ENCODE data around the gene AQP1.

Gene AQP1

DNA sequence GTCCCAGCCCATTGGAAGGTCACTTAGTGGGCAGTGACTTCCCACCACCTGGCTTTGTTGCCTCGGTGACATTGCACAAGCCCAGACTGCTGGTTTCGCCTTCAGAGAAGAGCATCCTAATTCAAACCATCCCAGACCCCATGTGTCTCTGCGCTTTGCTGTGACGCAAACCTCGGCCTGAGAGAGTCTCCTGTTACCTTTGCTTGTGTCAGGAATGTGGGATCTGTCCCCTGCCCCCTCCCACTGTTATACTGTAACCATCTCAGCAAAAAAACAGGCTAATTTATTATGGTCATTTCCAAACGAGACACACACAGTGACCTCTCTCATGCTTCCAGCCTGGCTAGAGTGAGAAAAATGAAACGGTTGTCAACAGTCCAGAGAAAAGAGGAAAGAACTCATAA is 25.0 kb upstream of the AQP1 start:
- FAIRE-seq: no peak

DNA sequence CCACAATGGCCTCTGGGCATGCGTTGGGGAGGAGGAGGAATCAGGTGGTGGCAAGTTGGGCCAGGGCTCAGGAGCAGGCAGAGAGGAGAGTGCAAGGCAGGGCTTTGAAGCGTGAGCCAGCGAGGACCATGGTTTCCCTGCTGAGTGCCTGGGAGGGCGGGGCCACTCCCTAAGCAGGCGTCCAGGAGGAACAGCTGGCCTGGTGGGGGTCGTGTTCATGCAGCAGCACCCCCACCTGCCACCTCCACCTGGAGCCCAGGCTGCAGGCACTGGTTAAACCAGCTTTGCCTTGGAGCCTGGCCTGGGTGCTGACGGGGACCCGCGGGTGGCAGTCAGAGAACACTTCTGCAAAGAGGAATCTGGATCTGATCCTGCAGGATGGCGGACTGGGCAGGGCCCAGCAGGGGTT is 24.2 kb upstream of the AQP1 start:
- FAIRE-seq: no peak

DNA sequence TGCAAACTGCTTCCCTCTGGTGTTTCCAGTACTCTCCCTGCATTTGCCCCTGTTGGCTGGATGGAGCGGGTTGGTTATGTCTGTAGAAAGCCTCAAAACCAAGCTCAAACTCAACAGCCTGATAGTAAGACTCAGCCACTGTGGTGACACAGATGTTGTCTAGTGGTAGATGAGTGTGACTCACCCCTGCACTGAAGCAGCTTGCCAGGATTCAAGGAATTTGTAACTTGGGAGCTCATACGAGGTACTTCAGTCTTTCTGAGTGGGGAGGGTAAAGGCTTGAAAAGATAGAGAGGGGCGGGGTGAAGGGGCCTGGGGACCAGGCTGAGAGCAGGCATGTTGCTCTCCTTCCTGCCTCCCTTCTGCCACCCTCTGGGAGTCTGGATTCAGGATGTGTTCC is 22.9 kb upstream of the AQP1 start:
- FAIRE-seq: no peak

DNA sequence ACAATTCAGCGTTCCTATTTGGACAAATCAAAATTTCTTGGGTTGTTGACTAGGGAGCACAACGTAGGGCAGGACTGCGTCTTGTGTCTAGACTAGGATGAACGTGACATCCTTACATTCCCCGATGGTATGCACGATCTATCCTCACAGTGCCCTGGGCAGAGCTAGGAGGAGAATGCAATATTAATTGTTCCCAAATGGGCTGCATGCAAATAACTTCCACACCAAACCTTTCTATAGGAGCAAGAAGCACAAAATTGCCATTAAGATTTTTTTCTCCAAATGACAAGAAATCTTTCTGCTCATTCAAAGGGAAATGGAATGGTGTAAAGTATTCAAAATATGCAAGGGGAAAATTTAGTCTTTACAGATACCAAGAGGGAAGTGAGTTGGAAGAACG is 21.4 kb upstream of the AQP1 start:
- FAIRE-seq: no peak

DNA sequence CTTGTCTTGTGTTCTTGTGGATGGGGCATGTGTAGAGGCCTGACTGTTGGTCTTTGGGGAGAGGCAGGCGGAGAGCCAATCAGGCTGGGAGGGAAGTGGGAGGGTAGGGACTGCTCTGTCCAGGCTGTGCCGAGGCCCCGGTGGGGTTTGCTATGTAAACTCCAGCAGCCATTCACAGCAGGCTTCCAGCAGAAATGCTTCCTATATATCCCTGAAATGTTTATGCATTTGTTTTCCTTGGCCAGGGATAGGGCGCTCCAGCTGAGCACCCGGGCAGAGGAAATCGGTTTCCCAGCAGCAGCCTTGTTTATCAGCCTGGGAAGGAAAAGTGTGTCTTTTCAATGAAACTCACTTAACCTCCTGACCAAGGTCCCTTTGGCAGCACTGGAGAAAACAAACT is 18.3 kb upstream of the AQP1 start:
- no peak for FAIRE-seq

DNA sequence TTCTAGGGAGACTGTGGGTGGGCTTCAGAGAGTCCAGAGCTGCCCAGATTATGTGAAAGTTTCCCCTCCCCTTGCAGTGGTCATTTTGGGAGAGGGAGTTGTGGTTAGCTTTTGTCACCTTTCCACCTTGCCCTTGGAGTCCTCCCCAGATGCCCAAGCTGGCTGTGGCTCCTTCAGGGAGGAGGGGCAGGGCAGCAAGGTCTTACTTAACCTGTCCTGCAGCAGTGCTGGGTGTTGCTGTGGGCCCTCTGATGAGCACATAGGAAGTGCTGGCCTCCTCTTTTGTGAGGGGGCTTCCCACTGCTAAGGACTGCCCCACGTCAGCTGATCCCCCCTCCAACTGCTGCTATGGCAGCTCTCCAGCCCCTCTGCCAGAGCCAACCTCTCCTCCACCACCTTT is 17.6 kb upstream of the AQP1 start:
- FAIRE-seq: no peak

DNA sequence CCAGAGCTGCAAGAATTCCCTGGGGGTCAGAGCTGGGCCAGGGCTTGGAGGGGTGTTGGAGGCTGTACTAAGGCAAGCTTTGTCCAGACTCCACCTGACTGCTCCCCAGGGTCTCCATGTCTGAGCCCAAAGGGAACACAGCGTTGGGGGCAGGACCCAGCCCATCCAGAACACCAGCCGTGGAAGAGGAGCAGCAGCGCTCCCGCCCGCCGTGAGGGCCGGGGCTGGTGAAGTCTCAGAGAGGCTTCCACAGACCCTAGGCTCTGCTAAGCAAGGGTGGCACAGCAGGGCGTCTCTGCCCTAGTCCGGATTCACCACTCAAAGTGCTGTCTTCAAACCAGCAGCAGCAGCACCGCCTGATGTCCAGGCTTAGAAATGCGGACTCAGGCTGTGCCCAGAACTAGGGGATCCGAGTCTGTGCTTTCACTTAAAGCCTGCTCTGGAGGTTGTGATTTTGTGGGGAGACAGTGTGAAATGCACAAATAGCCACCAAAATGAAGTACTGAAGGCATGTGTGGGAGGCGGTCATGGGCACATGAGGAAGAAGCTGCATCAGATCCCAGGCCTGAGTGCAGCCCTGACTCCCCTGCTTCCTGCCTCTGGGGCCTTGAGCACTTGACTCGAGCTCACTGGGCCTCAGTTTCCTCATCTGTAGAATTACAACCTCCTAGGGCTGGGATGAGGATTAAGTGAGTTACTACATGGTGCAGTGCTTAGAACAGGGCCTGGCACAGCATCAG is 16.6 kb upstream of the AQP1 start:
- FAIRE-seq: no peak

DNA sequence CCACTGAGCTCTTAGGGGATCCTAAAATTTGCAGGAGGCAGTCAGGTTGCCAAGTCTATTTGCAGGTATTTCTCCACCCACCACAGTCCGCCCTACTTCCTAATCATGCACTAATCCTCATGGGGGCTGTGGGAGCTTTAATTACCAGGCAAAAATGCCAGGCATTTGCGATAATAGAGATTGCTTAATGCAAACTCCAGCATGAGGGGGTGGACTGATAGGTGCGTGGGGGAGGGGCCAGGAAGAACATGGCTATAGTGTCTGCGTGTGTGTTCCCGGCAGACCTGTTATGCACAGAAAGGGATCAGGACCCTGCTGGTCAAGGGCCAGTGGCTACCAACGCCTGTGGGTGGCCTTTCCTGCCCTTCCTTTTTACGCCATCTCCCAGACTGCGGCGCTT is 15.6 kb upstream of the AQP1 start:
- no peak for FAIRE-seq

DNA sequence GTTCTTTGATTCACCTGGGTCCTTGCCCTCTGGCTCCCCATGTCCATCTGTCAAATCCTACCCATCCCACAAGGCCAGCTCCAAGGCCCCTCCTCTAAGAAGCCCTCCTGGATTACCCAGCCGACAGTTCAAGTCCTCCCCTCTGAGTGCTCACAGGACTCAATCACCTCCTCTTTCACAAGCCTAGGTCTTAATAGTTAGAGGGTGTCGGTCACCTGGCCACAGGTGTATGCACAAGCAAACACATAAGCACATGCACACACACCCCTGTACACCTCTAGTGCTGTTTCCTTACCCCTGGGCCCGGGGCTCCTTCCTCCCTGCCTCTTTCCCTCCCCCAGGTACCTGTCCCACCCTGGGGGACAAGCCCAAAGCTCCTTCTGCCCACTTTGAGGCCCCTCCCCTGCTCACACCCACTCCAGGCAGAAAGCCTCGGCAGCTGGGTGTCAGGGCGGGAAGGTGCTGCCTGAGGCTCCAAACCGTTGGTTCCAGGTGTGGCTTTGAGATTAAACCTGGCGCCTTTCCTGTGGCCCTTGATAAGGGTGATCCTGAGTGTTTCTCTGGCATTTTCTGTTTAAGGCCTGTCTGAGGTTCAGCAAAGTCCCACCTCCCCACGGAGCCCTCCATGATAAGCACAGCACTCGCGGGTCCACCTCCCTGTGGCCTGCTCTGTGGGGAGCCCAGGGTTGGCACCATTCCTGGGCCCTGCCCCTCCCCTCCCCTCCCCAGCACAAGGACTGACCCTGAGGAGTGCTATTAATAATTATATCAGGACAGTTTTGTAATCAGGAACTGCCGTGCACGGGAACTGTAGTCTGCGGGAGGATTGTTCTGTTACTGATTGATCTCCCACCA is 14.6 kb upstream of the AQP1 start:
- no peak for FAIRE-seq

DNA sequence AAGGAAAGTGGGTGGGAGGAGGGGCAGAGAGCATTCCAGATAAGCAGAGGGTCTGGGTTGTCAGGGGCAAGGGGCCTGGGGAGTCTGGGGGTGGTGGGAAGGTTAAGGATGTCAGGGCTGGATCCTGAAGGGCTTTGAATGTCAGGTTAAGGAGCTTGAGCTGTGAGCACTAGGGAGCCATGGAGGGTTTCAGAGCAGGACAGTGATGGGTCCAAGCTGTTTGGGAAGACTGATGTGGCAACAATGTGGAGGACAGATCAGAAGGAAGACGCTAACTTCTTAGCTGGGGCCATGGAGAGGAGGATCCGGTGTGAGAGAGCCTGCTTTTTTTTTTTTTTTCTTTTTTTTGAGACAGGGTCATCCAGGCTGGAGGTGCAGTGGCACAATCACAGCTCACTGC is 13.9 kb upstream of the AQP1 start:
- FAIRE-seq: no peak

DNA sequence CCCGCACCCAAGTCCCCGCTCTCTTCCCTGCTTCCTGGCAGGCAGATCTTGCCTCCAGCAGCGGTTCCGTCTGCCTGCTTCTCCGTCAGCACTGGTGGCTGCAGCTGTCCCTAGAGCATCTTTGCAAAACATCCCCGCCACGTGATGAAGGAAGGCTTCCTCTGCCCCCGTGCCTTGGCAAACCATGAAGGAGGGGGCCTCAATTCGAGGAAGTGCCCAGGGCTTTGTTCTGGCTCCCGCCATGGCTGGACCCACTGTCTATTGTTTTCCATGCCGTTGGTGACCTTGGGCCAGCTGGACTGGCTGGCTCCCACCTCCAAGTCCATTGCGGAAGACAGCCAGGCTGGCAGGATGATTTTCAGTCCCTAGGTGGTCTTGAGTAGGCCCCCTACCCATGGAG is 13.2 kb upstream of the AQP1 start:
- no peak for FAIRE-seq

DNA sequence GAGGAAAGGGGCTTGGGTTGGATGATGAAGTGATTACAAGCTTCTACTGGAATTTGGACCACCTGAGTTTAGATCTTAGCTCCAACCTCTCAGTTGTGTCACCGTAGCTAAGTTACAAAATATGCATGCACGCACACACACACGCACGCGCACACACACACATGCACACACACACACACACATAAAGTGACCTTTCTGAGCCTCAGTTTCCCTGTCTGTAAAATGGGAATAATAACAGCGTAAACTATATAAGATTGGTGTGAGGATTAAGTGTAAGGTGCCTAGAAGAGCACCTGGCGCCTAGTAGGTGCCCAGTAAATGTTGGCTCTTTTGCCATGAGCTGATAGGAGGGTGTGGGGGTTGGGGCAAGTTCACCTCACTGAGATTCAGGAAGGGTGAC is 12.6 kb upstream of the AQP1 start:
- FAIRE-seq: no peak

DNA sequence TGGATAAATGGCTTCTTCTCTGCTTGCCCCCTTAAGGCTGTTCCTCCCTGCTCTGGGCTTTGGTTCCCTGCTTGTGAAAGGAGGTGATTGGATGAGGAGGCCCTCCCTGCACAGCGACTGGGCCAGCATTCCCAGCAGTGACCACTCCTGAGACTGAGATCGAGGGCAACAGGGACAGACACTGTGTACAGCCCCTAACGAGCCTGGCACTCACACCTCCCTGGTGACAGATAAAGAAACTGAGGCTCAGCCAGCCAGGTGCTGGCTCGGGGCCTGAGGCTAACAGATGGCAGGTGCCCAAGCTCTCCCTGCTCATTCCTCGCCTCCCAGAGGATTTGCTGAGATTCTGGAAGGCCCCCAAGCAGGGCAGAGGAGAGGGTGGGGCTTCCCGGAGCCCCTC is 12.0 kb upstream of the AQP1 start:
- FAIRE-seq: no peak

DNA sequence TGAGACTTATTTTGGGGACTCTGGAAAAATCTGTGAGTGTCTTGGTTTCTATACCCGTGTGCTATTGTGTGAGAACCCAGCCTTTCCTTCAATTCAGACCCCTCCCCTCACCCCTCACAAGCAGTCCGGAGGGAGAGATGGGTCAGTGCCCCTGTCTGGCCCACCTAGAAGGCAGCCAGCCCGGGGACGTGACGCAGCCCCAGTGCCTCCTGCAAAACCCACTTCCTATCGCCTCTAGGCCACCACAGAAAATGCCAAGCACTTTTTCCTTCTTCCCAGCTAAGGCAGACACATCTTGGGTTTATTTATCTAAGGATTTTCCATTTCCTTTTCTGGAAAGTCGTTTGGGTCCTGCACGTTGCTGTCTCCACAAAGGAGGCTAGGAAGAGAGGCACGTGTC is 11.6 kb upstream of the AQP1 start:
- no peak for FAIRE-seq

DNA sequence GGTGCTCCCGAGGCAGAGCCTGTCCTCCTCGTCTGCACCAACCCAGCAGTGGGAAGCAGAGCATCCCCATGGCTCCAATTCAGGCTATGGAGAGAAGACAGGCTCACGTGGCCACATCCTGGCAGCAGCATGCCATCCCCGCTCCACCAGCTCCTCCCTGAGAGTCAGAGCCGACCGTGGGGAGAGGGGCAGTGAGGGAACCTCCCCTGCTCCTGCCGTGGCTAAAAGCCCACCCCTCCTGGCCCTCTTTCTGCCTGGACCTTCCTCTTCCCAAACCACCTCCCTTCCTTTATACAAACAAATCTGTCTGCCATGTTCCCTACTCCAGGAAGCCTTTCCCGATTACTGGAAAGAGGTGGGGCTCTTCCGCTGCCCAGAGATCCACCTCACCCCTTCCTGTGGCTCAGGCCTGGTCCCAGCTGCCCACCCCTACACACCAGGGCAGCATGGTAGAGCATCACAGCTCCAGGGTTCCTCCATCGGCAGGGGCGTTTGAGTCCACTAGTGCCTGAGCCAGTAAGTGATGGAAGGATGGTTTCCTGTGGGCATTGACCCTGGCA is 10.8 kb upstream of the AQP1 start:
- FAIRE-seq: no peak

DNA sequence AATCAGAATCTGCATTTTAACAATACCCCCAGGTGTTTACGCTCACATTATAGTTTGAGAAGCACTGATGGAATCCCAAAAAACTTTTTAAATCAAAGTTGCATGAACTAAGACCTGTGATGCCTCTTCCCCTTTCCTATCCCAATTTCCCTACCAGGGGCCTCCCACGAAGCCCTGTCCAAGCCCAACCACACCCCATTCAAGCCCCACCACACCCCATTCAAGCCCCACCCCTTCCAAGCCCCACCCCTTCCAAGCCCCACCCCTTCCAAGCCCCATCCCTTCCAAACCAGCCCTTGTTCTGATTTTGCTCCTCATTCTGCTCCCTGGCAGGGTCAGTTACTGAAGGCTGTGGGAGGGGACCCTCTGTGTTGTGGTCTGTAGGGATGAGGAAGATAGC is 9.8 kb upstream of the AQP1 start:
- no peak for FAIRE-seq

DNA sequence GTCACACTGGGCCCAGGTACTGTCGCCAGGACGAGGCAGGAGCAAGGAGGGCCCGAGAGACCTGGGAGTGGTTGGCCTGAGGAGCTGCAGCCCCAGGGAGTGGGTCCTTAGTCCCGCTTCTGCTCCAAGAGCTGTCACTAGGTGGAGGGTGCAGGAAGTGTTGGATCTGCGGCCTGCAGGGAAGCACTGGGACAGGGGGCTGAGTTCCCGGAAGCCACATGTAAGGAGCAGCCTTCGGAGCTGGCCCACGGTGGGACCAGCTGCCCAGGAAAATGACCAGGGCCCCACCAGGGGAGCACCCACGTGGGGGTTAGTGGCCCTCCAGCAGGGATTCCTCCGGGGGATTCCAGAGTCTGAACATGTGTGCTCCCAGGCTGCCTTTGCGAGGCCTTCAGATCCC is 9.2 kb upstream of the AQP1 start:
- FAIRE-seq: no peak

DNA sequence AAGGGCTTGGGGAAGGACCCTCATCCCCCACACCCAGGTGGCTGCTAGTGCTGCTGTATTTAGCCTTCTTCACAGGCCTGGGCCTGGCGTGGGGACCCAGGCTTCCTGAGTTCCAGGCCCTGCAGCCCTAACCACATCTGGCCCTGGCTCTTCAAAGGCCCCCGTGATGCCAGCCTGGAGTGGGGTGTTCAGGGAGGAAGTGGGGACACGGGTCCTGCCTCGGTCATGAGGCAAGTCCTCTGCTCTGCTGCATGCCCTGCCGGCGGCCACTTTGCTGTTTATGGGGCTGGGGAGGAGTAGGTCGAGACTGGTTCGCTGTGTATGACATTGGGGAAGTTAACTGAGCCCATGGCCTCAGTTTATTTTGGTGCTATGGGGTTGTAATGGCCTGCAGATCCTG is 8.5 kb upstream of the AQP1 start:
- FAIRE-seq: no peak

DNA sequence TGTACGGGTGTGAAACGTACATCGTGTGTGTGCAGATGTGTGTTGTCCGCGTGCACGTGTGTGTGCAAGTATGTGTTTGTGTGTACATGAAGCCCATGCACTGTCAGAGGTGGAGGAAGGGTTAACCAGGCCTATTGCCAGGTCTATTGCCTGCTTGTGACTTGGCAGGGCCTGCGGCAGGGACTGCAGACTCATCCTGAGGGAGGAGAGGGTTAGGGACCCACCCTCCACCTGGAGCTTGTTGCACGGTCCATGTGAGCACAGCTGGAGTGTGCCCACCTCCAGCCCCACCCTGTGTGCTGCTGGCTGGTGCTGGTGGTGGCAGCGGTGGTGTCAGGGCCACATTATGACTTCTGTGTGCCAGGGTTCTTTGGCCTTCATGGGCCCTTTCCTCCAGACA is 7.1 kb upstream of the AQP1 start:
- no peak for FAIRE-seq

DNA sequence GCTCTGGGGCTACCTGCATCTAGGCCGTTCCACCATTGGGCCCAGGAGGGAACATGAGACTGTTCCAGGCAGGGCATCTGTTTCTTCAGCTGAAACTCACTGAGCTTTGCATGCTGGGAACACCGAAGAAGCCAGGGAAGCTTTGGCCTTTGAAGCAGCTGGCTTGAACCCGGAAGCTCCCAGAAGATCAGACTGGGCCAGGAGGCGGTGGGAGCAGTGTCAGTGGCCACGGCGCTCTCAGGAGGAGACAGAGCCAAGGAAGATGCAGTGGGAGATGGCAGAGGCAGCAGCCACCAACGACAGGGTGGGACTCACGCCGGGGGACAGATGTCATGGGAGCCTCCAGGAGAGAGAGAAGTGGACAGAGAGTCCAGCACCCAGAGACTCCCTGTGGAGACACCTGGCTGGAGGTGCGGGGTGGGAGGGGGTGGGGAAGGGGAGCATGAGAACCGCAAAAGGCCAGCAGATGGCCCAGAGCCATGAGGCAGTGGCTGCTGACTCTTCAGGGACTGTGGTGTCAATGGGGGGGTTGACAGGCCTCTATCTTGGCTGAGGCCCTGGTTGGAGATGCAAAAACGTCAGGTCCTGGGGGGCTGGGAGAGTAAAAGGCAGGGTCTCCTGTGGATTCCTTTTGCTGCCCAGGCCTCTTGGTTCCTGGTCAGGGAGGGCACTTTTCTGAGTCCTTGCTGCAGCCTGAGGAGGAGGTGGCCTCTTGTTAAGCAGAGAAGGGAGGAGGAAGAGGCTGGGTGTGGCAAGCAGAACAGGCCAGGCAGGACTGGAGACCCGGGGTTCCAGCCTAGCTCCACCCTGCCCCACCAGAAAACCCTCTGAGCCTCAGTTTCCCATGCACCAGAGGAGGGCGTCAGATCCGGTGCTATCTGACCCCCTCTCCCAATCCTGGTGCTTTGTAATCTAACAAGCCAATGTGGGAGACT is 6.3 kb upstream of the AQP1 start:
- FAIRE-seq: no peak

DNA sequence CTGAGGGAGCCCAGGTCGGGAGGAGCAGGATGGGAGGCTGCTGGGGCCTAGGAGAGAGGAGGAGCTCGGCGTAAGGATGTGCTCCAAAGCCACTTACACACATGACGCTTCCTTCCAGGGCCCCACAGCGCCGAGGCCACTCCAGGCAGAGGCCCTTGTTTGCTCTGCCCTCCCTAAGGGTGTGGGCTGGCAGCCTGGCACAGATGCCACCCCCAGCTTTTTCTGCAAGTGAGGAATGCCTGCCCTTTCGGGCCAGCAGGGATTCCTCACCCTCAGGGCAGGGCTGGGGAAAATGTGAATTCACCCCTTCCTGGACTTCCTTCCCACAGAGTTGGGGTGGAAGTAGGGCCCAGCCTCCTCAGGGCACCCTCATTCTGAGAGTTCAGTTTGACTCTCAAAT is 5.6 kb upstream of the AQP1 start:
- FAIRE-seq: no peak

DNA sequence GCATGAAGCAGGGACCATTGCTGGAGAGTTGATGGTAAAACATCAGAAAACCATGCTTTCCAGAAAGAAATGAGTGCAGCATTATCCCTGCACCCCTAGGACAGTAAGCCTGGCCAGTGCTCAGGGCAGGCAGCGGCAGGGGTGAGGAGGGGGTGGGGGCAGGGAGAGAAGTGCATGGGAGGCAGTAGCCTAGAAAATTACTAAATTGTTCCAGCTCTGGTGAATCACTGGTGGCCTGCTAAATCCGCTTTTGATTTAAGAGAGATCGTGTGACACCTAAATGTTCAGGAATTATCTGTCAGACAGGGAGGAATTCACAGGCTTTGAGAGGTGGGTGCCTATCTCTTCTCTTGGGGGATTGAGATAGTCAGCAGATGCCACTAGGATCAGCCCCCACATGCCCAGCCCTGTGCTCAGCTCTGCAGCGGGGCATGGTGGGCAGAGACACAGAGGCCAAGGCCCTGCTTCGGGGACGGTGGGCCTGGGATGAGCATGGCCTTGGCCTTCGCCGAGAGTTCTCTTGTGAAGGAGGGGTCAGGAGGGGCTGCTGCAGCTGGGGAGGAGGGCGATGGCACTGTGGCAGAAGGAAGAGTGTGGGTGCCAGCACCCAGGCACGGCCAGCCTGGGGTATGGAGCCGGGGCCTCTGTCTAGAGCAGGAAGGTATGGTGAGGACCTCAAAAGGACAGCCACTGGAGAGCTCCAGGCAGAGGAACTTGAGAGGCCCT is 5.0 kb upstream of the AQP1 start:
- FAIRE-seq: no peak

Data from A204.1 (cell line).